Right cardiac atrium (tissue), 5 donors: Measurements from ENCODE around the gene RPS6KB1. TPM values are rescaled to one million over a fixed set of nuclear protein-coding genes. Genes with fewer than 3 reads are reported as not detected.
"Not testable (repeated sequence)": the region's sequence is repeated elsewhere in the genome, so short reads cannot be mapped to it uniquely, and the experiment has no call there.

Experiments used
- ATAC-seq, 2 donors: fragments of 200-7000 bp; cut with Tn5 transposase; one replicate each; pipeline versions ENCODE4 v1.8.0 to v1.9.1; 2020; ENCODE audit warnings: moderate library complexity in 2 of 2, mild to moderate bottlenecking in 1 of 2
- DNase-seq, 3 donors: peaks; one replicate each; pipeline ENCODE4 v3.0.0-alpha.2; 2020
- H3K27ac ChIP-seq: one replicate; pipeline ENCODE4 v1.5.1; 2013; ENCODE audit warnings: mild to moderate bottlenecking, low read length, control low read depth, moderate library complexity
- H3K27me3 ChIP-seq: one replicate; pipeline ENCODE4 v1.6.1; 2013; ENCODE audit not compliant: control insufficient read depth, insufficient read depth
- H3K4me1 ChIP-seq: one replicate; pipeline ENCODE4 v1.6.1; 2013; ENCODE audit warnings: low read length; ENCODE audit not compliant: control insufficient read depth, insufficient read depth
- H3K4me3 ChIP-seq: one replicate; pipeline ENCODE4 v1.5.1; 2013; ENCODE audit warnings: low read length, control low read depth
- H3K9me3 ChIP-seq: one replicate; pipeline ENCODE4 v1.6.1; 2013; ENCODE audit warnings: low read length; ENCODE audit not compliant: control insufficient read depth
- WGBS: extraction: QIAGEN DNeasy Blood & Tissue Kit; methylation state at CpG from one replicate; pipeline ENCODE4 v1.1.7; 2013; 5-methylcytosine and 5-hydroxymethylcytosine counted together
- intact Hi-C, 4 donors: fragments of 100-400 bp; cut with DNase I; formaldehyde crosslinking; loops; one replicate each; pipeline versions ENCODE4 v1.11.0 to v1.14.0; 2022 to 2023
- polyA plus RNA-seq: library from polyadenylated mRNA; stranded (reverse); fragments of 200-250 nt; gene quantifications from one replicate; pipeline ENCODE4 v1.2.3, GENCODE V29; 2013
- total RNA-seq, 4 donors: library from RNA; stranded (reverse); fragmentation: NEBNext Ultra II Directional; extraction: Animal tissue kit (Norgen Biotek cat#: 25700); gene quantifications; one replicate each; pipeline ENCODE4 v1.2.1, GENCODE V29; 2021
- donor health status: healthy with polysubstance abuse.
- donor health status: DM: no; HTN: yes; CAD: no.
- donor health status: DM: no; HTN: no; CAD: no.
- donor health status: DM: no; HTN: yes; CAD: no; lungs with severe emphysema.
- donor health status: DM: yes; HTN: yes; CAD: no.

Gene RPS6KB1
- total and polyA plus RNA-seq, 5 donors = 7.8 to 31.3 (median 27.4) TPM

- Histone ChIP-seq H3K27me3 (no peaks in the 10 kb centered on the region), H3K4me1 (no peaks in the 10 kb centered on the region), H3K9me3 (no peaks in the 10 kb centered on the region), H3K27ac (no peak overlapping the region), H3K4me3 (no peak overlapping the region)
- 80% methylated on average over 5 of the region's 5 CpGs for WGBS
- ATAC-seq (peak; percentile 22 to 32), DNase-seq (no peak)
- intact Hi-C loops = no loop called here
Observed at GRCh38 chr17:59899099-59899498, 6.2 kb downstream of the RPS6KB1 start.

GRCh38 chr17:59901604-59902003 is 8.7 kb downstream of the RPS6KB1 start:
- 97% methylated on average over 8 of the region's 8 CpGs for WGBS
- intact Hi-C loops = no loop called here
- ATAC-seq = no peak
- H3K27me3 ChIP-seq = no peaks in the 10 kb centered on the region
- no peaks in the 10 kb centered on the region for H3K9me3 ChIP-seq
- no peak overlapping the region for H3K4me3 ChIP-seq
- H3K27ac ChIP-seq = no peak overlapping the region
- H3K4me1 ChIP-seq = no peaks in the 10 kb centered on the region
- DNase-seq = no peak

GRCh38 chr17:59903455-59903854 is 10.5 kb downstream of the RPS6KB1 start:
- Histone ChIP-seq H3K4me1 (no peaks in the 10 kb centered on the region), H3K4me3 (no peak overlapping the region), H3K9me3 (no peaks in the 10 kb centered on the region), H3K27me3 (no peaks in the 10 kb centered on the region), H3K27ac (no peak overlapping the region)
- intact Hi-C loops = no loop called here
- ATAC-seq = no peak
- no peak for DNase-seq
- WGBS = 91% methylated on average over 2 of the region's 2 CpGs

- Histone ChIP-seq H3K9me3 (no peaks in the 10 kb centered on the region), H3K4me3 (no peak overlapping the region), H3K4me1 (no peaks in the 10 kb centered on the region), H3K27me3 (no peaks in the 10 kb centered on the region), H3K27ac (no peak overlapping the region)
- 92% methylated on average over 3 of the region's 3 CpGs for WGBS
- DNase-seq = no peak
- intact Hi-C loops = no loop called here
- ATAC-seq = no peak
Observed at GRCh38 chr17:59907467-59907866, 14.5 kb downstream of the RPS6KB1 start.

- DNase-seq = no peak
- Histone ChIP-seq H3K27me3 (no peaks in the 10 kb centered on the region), H3K4me1 (no peaks in the 10 kb centered on the region), H3K9me3 (no peaks in the 10 kb centered on the region), H3K27ac (no peak overlapping the region), H3K4me3 (no peak overlapping the region)
- 85% methylated on average over 1 of the region's 1 CpG for WGBS
- intact Hi-C loops = loop anchor here in 2 of 4 donors (10.0 kb wide), 2 partner anchors 120 to 130 kb away; no protein-coding TSS in a partner anchor
- no peak for ATAC-seq
Observed at GRCh38 chr17:59914274-59914854, 21.4 kb downstream of the RPS6KB1 start.

- ATAC-seq (no peak), DNase-seq (no peak)
- no peaks in the 10 kb centered on the region for H3K27me3 ChIP-seq
- intact Hi-C loops = loop anchor here in 2 of 4 donors (10.0 kb wide), 2 partner anchors 118 to 128 kb away; no protein-coding TSS in a partner anchor
- H3K4me1 ChIP-seq = no peaks in the 10 kb centered on the region
- H3K4me3 ChIP-seq = no peak overlapping the region
- no peaks in the 10 kb centered on the region for H3K9me3 ChIP-seq
- no peak overlapping the region for H3K27ac ChIP-seq
Observed at GRCh38 chr17:59916446-59916845, 23.5 kb downstream of the RPS6KB1 start.

- H3K27me3 ChIP-seq, H3K4me1 ChIP-seq, H3K4me3 ChIP-seq, H3K27ac ChIP-seq, ATAC-seq, DNase-seq, intact Hi-C loops, H3K9me3 ChIP-seq: not testable (repeated sequence)
- 97% methylated on average over 5 of the region's 5 CpGs for whole genome bisulfite sequencing
Observed at GRCh38 chr17:59920637-59921036, 27.7 kb downstream of the RPS6KB1 start.

GRCh38 chr17:59930121-59930520 is 37.2 kb downstream of the RPS6KB1 start:
- H3K9me3 ChIP-seq, H3K27me3 ChIP-seq, H3K4me3 ChIP-seq, H3K27ac ChIP-seq, intact Hi-C loops, ATAC-seq, H3K4me1 ChIP-seq, DNase-seq: not testable (repeated sequence)
- WGBS = 97% methylated on average over 2 of the region's 2 CpGs

GRCh38 chr17:59930768-59931167 is 37.8 kb downstream of the RPS6KB1 start:
- H3K9me3 ChIP-seq, DNase-seq, H3K4me1 ChIP-seq, H3K27me3 ChIP-seq, intact Hi-C loops, H3K4me3 ChIP-seq, H3K27ac ChIP-seq: not testable (repeated sequence)
- WGBS = 52% methylated on average over 3 of the region's 3 CpGs
- peak; percentile 62 to 80 for ATAC-seq

GRCh38 chr17:59933317-59933716 is 40.4 kb downstream of the RPS6KB1 start:
- DNase-seq, H3K9me3 ChIP-seq, H3K4me1 ChIP-seq, H3K27me3 ChIP-seq, intact Hi-C loops, H3K27ac ChIP-seq, H3K4me3 ChIP-seq, ATAC-seq: not testable (repeated sequence)
- 97% methylated on average over 1 of the region's 1 CpG for WGBS

GRCh38 chr17:59940697-59941096 is 47.8 kb downstream of the RPS6KB1 start:
- ATAC-seq, H3K4me3 ChIP-seq, intact Hi-C loops, H3K27ac ChIP-seq, H3K27me3 ChIP-seq, H3K9me3 ChIP-seq, DNase-seq, H3K4me1 ChIP-seq: not testable (repeated sequence)
- WGBS = 76% methylated on average over 3 of the region's 3 CpGs

- no peak for DNase-seq
- H3K4me1 ChIP-seq = no peaks in the 10 kb centered on the region
- intact Hi-C loops = no loop called here
- WGBS = 95% methylated on average over 1 of the region's 1 CpG
- no peaks in the 10 kb centered on the region for H3K27me3 ChIP-seq
- H3K27ac ChIP-seq = no peak overlapping the region
- no peak overlapping the region for H3K4me3 ChIP-seq
- ATAC-seq = no peak
- H3K9me3 ChIP-seq = no peaks in the 10 kb centered on the region
Observed at GRCh38 chr17:59941131-59941530, 48.2 kb downstream of the RPS6KB1 start.
